Spleen (tissue), 7 donors: ENCODE data around the gene EPN3.

ENCODE experiments used
- POLR2A ChIP-seq, 3 donors: fragments of 450-650 bp; IDR thresholded peaks; one replicate each; pipeline ENCODE4 v1.5.1; 2017; ENCODE audit warnings: antibody characterized with exemption in 3 of 3, mild to moderate bottlenecking in 1 of 3
- TF ChIP-seq, protein P1 (sequence below), 11 experiments: fragments of 200-600 bp in 7 of 11; fragments of 450-650 bp in 4 of 11; sonication (generic) in 4 of 11; IDR thresholded peaks in 8 of 11; conservative IDR thresholded peaks in 3 of 11; 1 replicate in 7 of 11; 2 replicates in 4 of 11; pipeline versions ENCODE4 v1.4.0 to v1.8.0; 2016 to 2021; ENCODE audit warnings: antibody characterized with exemption in 11 of 11, inconsistent platforms in 4 of 11, mild to moderate bottlenecking in 1 of 11
- donor health status: DM: no; HTN: no; CAD: no; lungs with moderate emphysema.
- donor health status: DM: no; HTN: no; CAD: no.
- donor health status: DM: no; HTN: no; CAD: no.

DNA sequence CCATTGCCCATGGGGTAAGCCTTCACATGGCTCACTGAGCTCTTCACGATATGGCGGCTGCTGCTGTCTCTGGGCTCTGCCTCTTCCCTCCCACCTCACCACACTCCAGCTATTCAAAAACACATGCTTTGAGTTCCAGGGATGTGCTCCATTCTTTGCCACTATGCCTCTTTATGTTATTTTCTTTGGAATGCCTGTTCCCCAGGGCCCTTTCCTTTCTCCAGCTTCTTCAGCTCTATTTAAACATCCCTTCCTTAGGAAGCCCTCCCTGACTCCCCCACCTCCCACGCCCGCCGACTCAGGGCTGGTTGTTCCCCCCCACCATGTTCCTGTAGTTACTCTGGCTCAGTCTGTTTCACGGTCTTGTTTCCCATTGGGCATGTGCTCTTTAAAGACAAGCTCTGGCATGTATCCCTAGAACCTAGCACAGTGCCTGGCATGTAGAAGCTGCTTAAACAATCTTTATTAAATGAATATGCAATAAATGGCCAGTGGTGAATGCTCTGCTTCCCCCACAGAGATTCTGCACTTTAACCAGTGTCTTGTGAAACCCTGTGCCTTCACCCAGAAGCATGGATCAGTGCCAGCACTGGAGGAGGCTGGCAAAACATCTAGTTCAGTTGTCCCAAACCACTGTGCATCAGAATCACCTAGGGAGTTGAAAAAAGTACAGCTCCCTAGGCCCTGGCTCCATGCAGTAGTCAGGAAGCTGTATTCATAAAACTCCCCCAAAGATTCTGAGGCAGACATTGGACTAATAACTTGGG is 17.4 kb upstream of the EPN3 start:
- TF ChIP-seq POLR2A (IDR thresholded peaks at IDR 0.05) = no peak
- TF ChIP-seq, protein P1, sequence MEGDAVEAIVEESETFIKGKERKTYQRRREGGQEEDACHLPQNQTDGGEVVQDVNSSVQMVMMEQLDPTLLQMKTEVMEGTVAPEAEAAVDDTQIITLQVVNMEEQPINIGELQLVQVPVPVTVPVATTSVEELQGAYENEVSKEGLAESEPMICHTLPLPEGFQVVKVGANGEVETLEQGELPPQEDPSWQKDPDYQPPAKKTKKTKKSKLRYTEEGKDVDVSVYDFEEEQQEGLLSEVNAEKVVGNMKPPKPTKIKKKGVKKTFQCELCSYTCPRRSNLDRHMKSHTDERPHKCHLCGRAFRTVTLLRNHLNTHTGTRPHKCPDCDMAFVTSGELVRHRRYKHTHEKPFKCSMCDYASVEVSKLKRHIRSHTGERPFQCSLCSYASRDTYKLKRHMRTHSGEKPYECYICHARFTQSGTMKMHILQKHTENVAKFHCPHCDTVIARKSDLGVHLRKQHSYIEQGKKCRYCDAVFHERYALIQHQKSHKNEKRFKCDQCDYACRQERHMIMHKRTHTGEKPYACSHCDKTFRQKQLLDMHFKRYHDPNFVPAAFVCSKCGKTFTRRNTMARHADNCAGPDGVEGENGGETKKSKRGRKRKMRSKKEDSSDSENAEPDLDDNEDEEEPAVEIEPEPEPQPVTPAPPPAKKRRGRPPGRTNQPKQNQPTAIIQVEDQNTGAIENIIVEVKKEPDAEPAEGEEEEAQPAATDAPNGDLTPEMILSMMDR (IDR thresholded peaks at IDR 0.05 in 8 of 11, conservative IDR thresholded peaks at IDR 0.05 in 3 of 11) = no peak
